ENCODE results near the gene FRS2.
"Not testable (repeated sequence)": the region's sequence is repeated elsewhere in the genome, so short reads cannot be mapped to it uniquely, and the experiment has no call there.

The FRS2 gene, protein sequence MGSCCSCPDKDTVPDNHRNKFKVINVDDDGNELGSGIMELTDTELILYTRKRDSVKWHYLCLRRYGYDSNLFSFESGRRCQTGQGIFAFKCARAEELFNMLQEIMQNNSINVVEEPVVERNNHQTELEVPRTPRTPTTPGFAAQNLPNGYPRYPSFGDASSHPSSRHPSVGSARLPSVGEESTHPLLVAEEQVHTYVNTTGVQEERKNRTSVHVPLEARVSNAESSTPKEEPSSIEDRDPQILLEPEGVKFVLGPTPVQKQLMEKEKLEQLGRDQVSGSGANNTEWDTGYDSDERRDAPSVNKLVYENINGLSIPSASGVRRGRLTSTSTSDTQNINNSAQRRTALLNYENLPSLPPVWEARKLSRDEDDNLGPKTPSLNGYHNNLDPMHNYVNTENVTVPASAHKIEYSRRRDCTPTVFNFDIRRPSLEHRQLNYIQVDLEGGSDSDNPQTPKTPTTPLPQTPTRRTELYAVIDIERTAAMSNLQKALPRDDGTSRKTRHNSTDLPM

DNA sequence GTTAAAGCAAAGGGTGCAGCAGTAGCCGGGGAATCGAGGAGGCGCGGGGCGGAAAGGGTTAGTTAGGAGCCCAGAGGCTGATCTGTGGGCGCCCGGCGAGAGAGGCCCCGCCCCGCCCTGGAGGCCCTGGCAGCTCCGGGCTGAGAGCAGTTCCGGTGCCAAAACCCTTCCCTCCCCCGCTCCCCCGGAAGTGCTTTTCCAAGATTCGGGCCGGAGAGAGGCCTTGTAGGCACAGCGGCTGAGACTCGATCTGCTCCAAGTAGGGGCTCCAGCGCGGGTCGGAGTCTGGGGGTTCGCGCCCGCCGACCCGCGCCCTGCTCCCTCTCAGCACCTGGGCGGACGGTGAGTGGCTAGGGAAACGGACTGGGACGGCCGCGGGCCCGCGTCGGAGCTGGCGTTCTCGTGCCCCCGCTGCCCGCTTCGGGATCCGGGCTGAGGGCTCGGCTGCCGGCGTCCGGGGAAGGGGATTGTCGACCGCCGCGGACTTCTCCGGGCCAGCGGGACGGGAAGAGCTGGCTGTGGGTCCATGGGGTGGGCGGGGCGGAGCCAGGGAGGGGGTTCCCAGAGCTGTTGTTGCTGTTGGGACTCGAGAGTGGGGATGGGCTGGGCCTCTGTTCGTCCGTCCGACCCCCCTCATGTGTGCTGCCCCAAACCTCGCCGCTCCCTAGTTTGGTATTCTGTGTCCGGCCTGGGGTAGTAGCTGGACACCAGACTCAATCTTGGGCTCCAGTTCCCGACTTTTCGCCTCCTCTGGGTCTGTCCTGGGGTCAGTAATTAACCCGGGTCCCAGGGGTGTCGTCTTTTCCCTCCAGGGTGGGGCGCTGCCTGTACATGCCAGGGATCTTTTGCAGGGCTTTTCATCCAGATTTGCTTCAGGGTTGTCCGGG is at the start of gene FRS2:
TSS of gene FRS2 (plus strand) at position 200 of the 887 bp plus-strand sequence. CDS start 98,643 bp downstream, outside the sequence.
- DNase-seq (ENCODE audit: low read depth): peak; percentile 82

DNA sequence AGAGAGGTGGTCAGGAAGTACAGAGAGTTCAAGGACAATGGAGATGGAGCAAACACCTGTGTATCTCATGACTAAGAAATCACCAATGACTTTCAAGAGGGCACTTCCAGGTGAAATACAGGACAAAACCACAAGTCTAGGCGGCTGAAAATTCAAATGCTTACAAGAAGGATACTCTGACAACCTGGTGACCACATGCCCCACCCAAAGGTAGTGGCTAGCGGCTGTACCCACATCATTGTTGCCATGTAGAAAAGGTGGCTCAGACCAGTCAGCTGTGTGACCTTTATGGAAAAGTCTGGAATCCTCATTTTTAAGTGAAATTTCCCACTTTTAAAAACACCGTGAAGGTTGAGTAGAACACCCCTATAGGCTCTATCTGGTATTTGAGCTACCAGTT is 48.6 kb upstream of the FRS2 start:
- no peak for DNase-seq (ENCODE audit: low read depth)

DNA sequence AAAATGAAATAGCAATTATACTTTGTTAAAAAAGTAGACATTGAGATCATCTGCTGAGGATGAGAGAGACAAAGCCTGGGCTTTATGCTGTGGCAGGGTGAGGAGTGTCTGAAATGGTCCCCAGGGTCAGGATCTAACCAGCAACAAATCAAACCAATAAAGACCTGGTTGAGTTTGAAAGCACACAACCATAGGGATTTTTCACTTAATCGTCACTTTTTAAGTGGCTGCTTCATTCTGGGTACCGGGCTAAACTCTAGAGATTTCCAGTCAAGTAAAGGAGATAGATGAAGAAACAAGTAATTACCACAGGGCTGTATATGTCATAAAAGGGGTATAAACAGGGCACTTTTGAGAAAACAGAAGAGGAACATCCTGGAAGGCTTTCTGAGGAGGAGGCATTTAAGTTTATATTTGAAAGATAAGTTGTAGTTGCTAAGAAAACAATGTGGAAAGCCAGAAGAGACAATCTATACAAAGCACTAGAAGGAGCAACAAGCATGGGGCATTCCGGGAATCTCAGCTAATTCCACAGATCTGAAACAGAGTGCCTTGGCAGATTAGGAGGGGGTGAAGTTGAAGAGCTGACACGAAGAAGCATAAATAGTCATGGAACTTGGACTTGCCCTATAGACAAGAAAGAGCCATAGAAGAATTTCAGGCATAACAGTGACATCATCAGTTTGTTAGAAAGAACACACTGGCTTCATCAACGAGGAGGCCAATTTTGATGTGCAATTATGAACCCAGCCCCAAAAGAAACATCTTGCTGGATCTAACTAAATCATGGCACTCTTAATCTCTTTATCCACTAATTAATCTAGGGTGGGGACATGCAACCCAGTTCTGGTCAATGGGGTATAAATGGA is 46.9 kb upstream of the FRS2 start:
- no peak for DNase-seq (ENCODE audit: low read depth)

DNA sequence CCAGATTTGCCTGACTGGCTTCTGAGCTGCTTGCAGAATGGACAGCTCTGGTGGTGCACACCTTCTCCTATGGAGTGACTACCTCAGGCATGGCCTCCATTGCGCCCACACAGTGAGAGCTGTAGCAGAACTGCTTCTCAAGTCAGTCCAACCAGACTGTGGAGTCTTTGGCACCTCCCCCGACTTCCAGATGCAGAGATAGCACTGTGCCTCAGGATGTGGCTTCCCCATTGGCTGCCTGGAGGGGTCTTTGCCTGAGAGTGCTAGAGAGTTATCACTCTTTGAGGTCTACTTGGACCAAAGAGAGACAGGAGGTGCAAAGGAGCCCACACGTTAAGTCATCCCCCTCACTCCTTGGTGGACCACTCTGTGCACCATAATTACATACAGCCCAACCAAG is 44.8 kb upstream of the FRS2 start:
- no peak for DNase-seq (ENCODE audit: low read depth)

DNA sequence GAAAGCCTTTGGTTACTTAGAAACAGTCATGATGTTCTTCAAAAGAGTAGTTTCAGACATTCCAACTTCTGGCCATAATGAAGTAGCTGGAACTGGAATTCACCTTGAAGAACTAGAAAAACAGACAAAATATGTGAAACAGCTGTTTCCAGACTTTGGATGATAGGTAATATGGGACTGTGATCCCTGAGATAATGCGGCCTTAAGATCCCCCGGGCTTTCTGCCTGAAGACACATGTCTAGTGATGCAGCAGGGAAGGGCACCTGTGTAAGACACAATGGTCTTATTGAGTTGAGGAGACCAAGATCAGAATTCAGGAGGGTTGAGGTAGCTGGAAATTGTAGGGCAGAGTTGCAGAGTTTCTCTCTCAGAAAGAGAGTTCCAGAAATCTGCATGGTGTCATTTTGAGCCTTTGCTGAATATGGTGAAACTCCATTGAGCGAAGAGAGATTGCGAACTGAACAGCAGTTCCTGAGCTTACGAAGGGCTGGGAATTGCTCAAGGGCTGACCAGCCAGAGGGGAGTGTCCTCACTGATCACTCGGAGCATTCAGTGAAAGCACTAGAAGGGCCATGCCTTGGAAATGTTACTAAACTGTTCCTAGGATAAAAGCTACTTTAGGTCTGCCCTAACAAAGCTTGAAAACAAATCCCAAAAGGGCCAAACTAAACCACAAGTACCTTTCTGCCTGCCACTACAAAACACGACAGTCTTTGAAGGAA is 41.7 kb upstream of the FRS2 start:
- no peak for DNase-seq (ENCODE audit: low read depth)

DNA sequence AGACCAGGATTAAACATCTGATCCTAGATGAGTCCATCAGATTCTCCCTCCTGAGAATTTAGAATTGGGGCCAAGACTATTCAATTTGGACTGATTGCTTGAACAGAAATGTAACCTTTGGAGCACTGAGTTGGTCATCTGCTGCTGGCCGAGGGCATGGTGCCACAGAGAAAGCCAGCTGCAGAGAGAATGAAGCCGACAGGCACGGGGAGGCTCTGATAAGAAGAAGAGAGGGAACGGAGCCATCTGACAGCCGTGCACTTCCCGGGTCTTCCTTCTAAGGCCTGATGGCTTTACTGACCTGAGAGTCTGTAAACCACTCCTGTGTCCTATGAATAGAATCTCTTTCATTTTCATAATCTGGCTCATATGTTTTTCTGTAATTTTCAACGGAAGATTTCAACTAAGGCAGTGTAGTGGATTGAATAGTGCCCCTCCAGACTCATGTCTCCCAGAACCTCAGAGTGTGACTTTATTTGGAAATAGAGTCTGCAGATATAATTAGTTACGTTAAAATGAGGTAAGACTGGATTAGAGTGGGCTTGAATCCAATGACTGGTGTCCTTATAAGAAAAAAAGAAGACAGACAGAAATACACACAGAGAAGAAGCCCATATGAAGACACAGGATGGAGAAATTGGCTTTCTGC is 39.1 kb upstream of the FRS2 start:
- no peak for DNase-seq (ENCODE audit: low read depth)

DNA sequence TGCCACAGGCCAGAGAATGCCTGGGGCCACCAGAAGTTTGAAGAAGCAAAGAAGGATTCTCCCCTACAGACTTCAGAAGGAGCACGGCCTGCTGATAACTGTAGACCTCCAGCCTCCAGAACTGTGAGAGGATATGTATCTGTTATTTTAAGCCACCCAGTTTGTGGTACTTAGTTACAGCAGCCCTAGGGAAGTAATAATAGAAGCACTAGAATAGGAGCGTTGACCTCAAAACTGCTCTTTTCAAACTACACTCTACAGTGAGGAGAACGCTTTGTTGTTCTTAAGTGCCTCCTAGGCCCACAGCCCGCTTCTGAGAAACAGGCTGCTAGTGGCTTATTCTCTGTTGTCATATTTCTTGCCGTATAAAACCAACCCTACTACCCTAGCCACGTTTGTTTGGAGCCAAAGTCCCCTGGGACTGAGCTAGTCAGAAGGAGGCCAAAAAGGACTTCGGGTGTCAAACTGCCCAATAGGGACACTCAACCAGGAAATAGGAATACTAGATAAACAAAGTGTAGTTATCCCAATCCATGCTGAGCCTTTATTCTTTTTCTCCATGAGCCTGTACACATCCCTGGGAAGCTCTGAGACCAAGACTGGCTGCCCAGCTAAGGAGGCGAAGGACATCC is 38.5 kb upstream of the FRS2 start:
- DNase-seq (ENCODE audit: low read depth): no peak

DNA sequence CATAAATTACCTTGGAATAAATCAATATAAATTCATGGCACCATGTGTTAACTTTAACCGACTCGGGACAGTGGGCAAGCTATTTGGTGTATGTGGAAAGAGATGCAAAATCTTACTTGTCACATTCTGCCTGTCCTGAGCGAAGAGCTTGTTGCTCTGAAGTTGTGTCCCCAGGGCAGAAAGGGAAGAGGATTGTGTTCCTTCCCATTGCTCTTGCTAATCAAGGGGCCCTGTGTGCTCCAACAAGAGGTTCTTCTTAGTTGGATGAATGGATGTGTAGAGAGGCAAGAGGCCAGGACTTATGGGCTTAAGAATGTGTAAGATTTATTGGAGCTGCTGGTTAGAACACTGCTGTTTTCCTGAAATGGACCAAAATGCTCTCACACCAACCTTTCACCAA is 36.5 kb upstream of the FRS2 start:
- DNase-seq (ENCODE audit: low read depth): no peak

DNA sequence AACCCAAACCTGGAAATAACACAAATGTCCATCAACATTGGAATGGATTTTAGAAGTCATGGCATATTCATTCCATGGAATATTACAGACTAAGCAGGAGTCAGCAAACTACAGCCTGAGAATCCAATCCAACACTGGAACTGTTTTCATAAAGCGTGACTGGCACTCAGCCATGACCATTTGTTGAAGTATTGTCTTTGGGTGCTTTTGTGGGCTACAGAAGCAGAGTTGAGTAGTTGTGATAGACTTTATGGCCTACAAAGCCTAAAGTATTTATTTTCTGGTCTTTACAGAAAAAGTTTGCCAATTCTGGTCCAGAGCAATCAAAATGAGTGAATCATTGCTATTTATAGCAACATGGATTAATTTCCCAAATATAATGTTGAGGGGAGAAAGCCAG is 34.5 kb upstream of the FRS2 start:
- no peak for DNase-seq (ENCODE audit: low read depth)

DNA sequence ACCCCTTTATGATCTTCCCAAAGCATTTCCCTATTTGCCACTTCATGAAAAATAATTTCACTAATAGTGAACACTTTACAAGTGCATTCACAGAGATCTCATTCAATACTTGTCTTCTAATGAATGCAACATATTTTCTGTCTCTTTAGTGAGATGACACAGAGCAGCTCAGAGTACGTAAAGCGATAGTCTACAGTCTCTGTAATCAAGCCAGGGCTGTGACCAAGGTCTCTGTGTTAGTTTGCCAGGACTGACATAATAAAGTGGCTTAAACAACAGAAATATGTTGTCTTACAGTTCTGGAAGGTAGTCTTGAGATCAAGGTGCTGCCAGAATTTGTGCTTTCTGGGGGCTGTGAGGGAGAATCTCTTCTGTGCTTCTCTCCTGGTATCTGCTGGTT is 33.1 kb upstream of the FRS2 start:
- DNase-seq (ENCODE audit: low read depth): no peak

DNA sequence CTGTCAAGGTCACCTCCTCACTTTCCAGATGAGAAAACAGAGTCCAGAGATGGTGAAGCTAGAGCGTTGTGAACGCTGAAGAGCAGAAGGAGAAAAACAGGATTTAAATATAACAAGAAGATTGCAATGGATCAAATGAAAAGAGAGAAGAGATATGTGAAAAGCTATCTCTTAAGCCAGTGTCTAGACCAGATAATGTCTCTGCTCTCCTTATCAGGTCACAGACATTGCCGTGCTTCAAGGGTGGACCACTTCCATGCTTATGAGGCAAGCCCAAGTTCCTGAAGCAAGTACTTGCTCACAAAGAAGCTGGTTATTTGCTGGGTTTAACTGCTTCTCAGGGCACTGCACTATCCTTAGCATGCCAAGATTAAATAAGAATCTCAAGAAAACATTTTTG is 31.6 kb upstream of the FRS2 start:
- no peak for DNase-seq (ENCODE audit: low read depth)

DNA sequence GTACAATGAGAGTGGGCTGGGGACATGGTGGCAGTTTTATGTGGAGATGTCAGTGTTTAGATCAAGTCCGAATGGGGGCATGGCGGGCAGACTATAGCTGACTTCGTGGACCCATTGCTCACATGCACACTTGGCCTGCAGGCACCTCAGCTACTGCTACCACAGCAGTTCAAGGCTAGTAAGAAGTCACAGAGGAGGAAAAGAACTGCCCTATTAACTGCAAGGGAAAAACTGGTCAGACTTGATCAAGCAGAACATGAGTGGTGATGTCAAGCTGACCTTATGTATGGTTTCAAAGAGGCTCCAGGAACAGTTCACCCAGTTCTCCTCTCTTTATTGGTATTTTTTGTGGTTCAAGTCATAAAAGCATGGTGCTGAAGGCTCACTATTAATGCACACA is 30.2 kb upstream of the FRS2 start:
- DNase-seq (ENCODE audit: low read depth): no peak

DNA sequence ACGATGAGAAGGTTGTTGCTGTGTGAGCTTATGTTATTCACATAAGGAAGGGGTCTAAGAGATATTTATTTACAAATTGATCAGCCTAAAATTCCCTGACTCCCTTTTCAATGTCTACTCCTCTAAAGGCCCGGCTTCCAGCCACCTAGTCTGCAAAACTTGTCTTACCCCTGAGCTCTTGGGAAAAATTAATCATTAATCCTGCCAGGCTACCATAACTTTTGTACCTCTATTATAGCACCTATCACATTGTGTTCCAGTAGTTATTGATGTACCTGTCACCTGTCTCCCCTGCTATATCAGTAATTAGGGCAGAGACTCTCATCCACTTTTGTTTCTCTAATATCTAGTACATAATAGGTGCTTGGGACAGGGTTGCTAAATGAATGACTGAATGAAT is 29.3 kb upstream of the FRS2 start:
- DNase-seq (ENCODE audit: low read depth): no peak

DNA sequence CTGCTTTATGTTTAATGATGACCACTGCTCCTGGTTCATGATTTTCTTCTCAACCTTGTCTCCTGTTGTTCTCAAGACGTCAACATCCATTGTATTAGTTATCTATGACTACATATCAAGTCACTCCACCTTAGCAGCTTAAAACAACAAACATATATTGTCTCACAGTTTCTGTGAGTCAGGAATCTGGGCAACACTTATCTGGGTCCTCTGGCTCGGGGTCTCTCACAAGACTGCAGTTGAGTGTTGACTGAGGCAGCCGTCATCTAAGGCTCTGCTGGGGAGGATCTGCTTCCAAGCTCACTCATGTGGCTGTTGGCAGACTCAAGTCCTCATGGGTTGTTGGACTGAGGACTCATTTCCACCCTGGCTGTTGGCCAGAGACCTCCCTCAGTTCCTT is 27.3 kb upstream of the FRS2 start:
- DNase-seq (ENCODE audit: low read depth): no peak

DNA sequence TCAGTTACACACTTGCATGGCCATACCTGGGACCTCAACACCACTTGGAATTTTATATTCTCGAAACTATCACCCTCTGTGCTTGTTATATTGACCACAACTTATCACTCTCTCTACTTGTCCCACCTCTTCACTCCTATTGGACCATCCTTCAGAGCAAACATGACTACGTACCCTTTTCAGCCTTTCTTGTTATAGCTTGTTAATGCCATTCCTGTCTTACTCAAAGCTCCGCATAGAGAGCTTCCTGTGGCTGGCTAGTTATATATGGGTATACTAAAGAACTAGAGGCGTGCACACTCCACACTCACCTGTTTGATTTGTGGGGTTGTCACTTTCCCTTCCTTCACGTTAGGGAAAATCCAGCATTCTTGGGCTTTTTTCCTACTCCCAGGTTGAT is 26.3 kb upstream of the FRS2 start:
- no peak for DNase-seq (ENCODE audit: low read depth)

DNA sequence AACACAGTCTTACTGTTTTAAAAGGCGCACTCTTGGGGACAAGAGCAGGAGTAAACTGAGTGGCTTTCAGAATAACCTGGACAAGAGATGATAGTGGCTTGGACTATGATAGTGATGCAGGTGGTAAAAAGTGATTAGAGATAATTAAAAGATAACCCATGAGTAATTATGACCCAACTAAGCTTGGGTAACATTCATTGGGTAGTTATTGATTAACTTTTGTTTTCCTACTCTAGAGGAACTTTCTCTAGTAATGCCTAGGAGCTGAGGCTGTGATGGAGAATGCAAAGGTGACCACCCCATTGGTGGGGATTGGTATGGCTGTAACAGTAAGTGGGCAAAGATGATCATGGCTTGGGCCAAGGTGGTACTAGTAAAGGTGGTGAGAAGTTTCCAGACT is 22.3 kb upstream of the FRS2 start:
- DNase-seq (ENCODE audit: low read depth): no peak

DNA sequence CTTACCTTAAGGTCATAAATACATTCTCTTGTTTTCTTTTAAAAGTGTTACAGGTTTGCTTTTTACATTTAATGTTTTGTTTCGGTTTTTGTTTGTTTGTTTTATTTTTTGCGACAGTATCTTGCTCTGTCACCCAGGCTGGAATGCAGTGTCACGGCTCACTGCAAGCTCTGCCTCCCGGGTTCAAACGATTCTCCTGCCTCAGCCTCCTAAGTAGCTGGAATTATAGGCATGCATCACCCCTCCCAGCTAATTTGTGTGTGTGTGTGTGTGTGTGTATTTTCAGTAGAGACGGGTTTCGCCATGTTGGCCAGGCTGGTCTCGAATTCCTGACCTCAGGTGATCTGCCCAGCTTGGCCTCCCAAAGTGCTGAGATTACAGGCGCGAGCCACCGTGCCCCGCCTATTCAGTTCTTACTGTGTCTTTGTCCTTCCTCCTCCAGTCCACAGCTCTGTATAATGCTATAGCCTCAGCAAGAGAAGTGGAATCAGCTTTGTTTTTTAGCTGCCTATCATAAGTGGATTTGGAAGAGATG is 17.5 kb upstream of the FRS2 start:
- DNase-seq (ENCODE audit: low read depth): not testable (repeated sequence)

DNA sequence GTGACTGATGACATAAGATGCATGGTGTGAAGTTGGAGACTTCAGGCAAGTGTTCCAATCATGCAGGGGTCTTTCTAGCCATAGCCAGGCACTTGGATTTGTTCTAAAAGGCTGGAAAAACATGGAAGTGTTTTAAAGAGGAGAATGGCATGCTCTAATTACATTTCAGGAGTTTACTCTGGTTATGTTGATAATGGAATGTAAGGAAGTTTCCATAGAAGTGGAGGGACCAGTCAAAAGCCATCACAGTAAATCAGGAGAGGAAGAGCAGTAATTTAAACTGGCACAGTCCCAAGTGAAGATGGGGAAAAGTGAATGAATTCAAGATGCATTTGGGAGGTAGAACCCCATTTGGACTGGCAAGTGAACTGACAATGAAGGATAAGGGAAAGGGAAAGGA is 13.9 kb upstream of the FRS2 start:
- no peak for DNase-seq (ENCODE audit: low read depth)

DNA sequence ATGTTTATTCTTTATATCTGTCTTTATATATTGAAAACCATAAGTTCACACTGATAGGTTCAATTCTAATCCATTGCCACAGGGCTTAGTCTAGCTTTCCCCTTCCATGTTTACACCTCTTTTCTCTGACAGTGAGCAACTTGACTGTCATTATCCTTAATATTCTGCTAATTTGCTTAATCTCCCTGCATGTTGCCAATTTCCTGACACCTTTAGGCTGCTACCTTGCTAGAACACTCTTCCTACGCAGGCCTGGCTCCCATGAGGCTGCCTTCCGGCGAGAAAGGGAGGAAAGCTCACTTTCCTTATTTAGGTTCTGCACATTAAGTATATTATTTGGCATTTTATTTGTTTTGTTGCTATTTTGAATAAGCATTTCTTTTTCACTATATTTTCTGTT is 12.8 kb upstream of the FRS2 start:
- no peak for DNase-seq (ENCODE audit: low read depth)

DNA sequence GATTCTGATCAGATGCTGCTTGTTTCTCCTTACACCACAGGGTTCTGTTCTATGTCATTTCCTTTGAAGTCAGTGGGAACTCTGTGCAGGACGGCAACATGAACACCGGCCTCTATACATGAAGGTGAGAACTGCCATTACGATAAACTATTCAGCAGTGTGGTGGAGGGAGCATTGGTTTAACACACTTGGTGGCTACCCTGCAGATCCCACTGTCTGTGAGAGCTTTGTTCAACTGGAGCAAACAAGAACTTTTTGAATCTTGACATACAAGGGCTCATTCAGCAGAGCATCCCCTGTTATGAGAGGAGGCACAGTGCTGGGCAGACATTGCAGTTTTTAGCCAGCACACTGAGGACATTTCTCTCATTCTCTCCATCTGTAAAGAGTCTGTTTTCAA is 10.7 kb upstream of the FRS2 start:
- DNase-seq (ENCODE audit: low read depth): no peak
